Measurements from ENCODE around the gene APCDD1L.
"Not testable (repeated sequence)": the region's sequence is repeated elsewhere in the genome, so short reads cannot be mapped to it uniquely, and the experiment has no call there.

The APCDD1L gene

DNA sequence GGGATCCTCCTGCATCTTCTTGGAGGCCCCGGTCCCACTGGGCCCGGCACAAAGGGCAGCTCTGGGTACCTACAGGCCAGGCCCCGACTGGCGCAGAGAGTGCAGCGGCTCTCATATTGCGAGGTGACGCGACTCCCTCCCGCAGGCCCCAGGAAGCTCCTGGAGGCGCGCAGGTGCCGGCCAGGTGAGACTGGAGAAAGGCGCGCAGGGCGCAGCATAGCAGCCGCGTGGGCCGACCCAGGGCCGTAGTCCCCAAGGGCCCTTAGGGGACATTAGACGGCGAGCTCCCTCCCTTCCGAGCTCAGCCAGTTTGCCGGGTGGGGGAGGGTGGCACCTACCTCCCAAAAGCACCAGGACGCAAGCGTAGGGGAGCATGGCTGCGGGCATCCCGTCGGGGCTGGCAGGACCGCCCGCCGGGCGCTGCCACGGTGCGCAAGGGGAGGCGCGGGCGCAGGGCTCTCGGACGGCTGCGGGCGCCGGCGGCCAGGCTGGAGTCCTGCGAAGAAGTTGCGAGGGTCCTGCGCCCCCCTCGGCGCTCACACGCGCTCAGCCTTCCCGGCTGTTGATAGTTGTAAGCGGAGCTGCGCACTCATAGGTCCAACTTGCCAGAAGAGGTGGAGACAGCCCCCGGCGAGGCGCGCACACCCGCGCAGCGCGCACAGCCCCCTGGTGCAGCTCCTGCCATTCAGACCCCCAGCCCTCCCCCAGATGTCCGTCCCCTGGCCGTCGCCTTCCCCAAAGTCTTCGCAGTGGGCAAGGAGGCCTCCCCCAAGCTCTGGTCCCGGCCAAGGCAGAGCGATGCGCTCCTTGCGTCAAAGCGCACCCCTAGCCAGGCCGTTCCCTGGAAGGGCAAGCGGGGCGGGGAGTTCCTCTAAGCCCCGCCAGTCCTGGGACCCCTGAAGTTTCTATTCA is 622 bp downstream of the APCDD1L start:
- DNase-seq (no peak), ATAC-seq (no peak)

DNA sequence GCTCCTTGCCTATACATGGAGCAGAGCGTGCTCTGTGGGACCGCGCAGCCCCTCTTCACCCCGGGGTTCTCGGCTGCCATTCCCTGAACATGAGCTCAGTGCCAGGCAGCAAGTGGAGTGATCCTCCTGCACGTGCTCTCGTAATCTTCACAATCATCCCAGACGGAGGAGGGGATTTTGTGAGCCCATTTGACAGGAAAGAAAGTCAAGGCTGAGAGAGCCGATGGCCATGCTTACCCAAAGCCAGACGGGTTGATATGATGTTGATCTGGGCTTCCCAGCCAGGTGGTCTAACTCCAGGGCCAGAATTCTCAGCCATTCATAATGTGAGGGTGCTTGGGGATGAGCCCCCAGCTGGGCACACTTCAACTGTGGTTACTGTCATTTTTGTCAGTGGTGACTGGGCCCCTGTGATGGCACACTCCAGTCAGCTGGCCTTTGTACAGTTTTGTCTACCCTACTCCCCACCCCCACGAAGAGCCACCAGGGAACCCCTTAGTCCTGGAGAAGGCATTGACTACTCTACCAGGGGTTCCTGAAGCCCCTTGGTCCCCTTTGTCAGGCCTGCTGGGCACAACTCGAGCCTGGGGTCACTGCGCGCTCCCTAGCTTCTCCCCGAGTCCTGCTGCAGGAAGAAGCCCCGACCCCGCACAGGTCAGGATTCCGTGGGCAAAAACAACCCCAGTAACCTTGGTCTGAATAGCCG is 1.5 kb downstream of the APCDD1L start:
- no peak for ATAC-seq
- DNase-seq, result no peak

DNA sequence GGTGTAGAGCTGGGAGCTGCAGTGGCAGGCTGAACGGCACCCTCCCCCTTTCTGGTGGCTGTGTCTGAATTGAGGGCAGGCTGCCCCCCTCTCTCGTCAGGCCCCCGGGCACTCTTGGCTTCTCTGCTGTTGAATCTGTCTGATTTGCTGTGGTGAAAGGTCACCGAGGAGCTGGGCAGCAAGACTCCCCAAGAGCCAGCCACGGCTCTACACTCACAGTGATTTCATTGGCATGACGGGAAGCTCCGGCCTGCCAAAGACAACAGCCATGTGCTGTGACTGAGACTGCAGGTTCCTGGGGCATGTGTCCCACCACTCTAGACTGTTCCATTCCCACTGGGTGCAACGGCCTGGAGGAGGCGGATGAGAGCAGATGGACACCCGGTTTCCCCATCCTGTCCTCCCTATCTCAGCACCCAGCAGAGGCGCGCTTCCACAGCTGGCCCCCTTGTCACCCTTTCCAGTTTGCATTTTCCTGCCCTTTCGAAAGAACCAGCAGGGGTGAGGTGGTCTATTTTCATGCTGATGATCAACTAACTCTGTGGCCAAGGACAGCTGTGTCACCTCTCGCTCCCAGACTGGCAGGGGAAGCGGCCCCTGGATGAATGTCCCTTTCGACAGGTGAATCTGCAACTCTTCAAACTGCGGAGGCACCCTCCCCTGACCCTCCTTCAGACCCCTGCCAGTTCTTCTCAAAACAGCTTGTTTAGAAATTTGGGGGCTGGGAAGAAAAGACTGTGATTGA is 2.2 kb downstream of the APCDD1L start:
- DNase-seq (no peak), ATAC-seq (no peak)

DNA sequence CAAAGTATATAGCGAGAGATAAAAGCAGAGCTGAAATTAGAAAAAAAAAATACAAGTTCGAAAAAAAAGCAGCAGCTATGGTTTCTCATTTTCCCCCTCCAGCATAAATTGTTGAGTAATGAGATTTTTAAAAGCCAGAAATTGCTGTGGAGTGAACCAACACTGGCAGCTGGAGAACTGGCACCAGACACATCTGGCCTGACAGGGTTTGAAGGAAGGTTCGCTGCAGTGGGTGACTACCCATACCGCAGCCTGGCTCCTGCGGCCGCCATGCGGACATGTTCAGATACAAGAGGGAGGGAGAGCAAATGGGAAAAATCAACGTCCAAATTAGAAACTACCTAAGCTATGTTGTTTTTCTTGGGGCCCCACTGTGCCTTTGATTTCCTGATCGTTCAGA is 3.3 kb downstream of the APCDD1L start:
- DNase-seq (no peak), ATAC-seq (no peak)

DNA sequence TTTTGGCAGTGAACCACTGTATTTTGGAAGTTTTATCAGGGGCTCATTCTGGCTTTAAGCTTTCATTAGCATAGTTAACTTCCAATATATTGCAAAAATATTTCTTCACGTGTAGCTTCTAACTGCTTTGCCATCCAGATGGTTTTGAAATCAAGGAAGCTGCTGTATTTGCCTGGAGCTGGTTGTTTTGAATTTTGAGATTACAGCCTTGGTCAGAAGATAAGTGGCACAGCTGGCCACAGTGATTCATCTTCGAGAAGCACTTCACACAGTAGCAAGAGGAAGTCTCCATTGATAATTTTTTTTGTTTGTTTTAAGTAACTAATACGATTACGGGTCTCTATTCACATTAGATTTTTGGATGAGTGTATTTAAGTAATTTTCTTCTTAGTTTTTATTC is 3.8 kb downstream of the APCDD1L start:
- ATAC-seq, result no peak
- no peak for DNase-seq

DNA sequence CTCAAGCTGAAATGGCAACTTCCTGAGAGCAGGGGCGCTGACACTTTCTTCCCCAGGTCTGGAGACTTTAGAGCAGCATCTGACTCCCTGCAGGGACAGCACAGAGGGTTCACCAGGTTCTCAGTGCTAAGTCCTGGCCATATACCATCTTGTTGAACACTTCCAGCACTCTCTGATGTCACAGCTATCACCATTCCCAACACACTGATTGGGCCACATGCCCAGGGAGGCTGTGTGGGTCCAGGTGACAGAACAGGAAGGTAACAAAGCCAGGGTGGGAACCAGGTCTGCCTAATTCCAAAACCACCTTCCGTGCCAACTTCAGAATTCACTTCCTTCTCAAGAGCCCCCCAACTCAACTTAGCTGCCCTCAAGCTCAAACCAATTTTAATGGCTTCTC is 4.3 kb downstream of the APCDD1L start:
- DNase-seq (no peak), ATAC-seq (no peak)

DNA sequence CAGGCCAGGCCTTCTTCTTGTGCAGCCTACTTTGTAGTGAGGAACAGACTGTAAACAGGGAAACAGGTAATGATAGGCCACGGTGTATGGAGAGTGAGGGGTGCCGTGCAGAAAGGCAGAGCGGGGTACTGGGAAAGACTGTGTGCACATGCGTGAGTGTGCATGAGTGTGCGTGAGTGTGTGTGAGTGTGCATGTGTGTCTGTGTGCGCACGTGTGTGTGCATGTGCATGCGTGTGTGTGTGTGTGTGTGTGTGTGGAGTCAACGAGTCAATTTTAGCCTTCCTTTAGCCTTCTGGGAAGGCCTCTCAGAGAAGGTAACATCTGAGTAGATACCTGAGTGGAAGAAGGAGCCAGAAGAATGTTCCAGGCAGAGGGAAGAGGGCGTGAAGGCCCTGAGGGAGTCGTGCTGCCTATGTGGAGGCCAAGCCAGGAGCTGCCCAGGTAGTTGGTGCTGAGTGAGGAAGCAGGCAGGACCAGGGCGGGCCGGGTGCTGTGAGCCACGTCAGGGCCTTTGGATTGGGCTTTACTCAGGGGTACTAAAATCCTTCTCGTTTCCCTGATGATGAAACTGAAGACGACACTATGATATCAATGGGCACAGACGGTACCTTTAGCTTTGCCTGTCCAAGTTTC is 6.3 kb downstream of the APCDD1L start:
- no peak for DNase-seq
- no peak for ATAC-seq

DNA sequence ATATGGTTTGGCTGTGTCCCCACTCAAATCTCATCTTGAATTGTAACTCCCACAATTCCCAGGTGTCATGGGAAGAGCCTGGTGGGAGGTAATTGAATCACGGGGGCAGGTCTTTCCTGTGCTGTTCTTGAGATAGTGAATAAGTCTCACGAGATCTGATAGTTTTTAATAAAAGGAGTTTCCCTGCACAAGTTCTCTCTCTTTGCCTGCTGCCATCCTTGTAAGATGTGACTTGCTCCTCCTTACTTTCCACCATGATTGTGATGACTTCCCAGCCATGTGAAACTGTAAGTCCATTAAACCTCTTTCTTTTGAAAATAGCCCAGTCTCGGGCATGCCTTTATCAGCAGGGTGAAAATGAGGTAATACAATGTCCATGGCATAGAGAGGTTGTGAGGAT is 8.2 kb downstream of the APCDD1L start:
- not testable (repeated sequence) for DNase-seq, ATAC-seq

DNA sequence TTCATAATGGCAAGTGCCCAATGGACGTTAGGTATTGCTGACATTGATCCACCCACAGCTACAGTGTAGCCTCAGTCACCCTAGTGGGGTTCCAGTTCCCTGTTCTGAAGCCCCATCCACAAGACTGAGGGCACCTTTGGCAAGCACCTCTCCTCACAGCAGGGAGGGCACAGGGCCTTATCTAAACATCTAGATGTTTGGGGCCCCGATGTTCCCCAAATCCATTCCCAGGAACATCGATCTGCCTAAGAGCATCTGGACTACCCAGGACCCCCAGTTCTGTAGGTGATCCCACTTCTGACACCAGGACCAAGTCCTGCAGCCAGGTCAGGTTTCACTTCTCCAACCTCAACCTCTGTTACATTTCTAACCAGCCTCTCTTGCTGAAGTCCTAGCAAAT is 10.6 kb downstream of the APCDD1L start:
- DNase-seq (no peak), ATAC-seq (no peak)

DNA sequence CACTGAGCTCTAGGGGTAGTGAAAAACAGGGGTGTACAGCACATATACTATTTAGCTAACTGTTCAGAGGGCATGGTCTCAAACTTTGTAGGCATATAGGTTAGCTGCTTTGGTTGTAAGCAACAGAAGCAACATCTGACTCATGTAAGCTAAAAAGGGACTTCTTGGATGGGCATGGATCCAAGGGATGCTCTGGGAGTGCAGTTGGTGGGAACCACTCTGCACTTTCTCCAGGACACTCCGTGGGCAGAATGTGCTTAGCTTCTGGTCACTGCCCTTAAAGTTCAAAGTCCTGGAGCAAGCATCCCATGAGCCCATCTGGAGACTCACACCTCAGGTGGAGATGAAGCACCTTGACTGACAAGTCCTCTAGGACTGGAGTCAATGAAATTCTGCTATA is 11.5 kb downstream of the APCDD1L start:
- DNase-seq (no peak), ATAC-seq (no peak)

DNA sequence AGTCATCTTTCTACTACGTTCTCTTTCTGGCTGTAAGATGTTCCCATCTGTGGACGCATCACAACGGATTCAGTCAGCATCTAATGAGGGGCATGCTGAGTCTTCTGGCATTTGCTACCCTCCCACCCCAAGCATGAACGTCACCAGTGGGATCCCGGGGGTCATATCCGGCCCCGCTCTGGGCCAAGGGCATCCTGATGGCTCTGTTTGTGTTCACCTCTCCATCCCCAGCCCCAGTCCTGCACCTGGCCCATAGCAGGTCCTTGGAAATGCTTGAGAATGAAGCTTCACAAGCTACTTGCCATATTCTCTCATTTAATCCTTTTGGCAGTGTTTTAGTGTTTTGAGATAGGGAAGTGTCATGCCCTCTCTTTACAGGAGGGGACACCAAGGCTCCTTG is 14.9 kb downstream of the APCDD1L start:
- no peak for DNase-seq

DNA sequence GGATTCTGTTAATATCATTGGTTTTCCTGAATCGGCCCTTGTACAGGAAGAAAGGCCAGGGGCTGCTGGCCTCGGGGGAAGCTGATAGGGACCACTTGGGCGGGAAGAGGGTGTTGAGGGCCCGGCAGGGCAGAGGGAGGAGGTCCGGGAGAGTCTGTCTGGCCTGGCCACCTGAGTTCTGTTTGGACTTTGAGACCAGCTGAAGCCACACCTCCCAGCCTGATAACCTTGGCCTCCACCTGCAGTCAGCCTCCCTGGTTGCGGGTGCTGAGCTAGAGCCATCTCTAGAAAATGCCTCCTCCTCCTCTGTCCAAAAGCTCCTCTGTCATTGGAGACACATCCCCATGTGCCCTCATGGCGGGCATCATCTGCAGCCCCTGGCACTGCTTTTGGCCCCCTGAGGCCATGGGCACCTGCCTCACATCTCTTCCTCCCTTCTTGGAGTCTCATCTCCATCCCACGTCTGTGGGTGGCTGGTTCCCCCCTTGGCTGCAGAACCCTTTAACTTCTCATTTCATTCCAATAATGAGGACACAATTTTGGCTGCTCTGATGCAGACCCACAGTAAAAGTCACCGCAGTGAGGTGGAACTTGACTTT is 16.6 kb downstream of the APCDD1L start:
- DNase-seq (no peak), ATAC-seq (no peak)

More for the DNA sequence above, 14.9 kb downstream of the APCDD1L start:
- ATAC-seq, result no peak

DNA sequence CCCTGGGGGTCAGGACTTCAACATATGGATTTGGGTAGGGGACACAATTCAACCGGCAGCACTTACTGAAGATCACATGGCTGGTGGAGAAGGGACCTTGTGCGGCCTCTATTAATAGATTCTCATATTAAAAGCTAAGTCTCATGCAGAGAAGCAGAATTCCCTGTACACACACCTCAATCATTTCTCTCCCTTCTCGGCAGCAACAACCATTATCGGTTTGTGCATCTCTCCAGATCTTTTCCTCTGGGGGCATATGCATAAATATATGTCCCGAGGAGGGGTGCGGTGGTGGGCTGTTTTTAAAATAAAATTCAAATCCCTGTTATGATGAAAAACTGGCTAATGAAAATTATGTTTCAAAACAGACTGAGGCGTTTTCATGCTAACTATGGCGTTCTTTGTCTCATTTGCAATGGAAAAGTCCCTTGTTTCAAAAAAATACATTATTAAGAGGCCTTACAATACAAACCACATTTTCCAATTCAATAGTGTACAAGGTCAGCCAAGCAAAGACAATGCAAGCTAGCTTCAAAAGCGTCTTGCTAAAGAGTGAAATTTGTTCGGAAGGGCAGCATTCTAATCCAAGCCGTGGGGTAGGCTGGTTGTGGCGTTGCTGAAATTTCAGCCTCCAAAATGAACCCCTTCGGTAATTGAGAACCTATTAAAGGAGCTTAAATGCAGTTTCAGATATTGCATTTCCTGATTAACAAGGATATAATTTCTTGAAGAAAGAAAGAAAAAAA is 17.3 kb downstream of the APCDD1L start:
- ATAC-seq (no peak), DNase-seq (no peak)

DNA sequence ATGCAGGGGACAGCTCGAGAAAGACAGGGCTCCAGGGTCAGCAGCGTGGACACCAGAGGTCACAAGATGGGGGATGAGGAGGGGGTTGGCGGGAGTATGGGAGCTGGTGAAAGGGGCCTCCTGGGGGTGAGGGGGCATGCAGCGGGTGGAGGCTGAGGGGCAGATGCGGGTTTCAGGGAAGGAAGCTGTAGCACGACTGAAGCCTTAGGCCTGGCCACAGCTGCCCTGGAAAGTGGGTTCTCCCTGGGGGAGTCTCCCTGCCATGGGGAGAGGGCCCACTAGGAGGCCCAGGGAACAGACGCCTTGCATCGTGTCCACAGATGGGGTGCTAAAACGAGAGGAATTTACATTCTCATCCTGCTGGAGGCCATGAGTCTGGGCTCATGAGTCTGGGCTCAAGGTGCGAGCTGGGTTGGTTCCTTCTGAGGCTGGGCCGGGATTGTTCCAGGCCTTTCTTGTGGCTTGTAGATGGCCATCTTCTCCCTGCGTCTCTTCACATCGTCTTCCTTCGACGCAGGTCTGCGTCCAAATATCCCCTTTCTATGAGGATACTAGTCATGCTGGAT is 18.0 kb downstream of the APCDD1L start:
- DNase-seq, result no peak
- no peak for ATAC-seq

DNA sequence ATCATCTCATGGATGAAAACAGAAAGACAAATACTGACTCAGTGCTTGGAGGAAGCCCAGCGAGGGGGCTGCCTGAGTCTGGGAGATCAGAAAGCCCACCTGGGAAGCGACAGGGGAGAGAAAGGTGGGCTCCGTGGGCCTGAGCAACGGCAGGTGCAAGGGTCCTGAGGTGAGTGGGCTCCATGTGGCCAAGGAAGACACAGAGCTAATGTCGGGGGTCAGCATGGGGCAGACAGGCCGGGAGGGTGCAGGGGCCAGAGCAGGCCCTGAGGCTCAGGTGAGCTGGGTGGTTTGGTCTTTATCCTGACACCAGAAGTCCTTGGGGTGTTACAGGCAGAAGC is 18.8 kb downstream of the APCDD1L start:
- ATAC-seq, result no peak
- no peak for DNase-seq

DNA sequence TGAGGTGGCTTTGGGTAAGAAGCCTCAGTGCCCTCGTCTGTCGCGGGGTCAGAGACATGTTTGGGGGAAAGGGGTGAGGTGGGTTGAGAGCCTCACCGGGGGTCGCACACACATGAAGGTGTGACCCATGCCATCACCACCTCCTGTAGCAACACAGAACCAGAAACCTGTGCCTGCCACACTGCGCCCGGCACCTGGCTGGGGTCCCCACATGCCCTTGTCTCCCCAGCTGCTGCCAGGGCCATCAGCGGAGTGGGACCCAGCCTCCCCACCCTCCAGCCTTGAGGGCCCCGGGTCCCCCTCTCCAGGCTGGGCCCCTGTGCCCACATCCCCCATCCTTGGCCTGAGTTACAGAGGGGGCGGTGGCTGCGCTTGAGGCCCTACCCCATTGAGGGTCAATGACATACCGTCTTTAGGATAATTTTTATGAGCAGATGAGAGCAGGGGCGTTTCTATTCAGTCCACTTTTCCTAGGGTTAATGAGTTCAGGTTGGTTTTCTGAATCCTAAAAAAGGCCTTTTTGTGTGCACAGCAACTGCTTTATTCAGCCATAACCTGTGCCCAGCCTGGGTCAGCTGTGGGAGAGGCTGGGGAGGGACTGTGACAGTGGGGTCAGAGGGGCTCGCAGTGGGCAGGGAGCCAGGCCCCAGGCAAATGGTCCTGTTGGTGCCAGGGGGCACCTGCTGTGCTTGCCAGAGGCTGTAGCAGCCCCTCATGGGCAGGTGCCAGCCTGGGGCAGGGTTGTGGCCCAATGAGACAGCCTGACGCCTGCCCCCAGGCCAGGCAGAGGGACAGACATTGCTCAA is 19.4 kb downstream of the APCDD1L start:
- no peak for DNase-seq
- ATAC-seq, result no peak

DNA sequence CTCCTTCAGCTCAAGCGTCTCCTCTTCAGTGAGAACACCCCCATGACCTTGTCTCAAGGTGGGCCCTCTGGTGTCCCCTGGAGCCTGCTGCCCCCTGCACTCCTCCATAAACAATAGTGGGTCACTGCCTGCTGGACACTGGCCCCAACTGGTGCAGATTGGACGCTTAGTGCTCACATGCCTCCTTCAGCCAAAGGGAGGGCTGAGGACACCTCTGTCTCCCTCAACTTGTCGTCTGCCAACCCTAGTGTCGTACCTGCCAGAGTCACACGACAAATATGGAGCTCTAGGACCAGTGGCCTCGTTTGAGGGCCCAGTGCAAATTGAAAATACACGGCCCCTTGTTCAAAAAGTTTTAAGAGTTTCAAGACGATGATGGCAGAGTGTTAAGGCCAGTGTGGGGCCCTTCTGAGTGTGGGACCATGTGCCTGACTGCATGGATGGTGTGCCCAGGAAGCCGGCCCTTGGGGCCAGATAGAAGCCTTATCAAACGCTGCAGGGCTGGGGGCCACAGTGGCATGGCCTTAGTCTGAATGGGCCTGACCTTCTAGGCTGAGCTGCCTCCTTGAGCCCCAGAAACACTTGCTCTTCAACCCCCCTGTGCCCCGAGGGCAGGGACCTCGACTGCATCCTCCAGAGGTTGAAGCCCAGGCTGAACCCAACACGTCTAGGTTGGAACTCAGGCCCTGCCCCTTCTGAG is 20.1 kb downstream of the APCDD1L start:
- DNase-seq (no peak), ATAC-seq (no peak)

DNA sequence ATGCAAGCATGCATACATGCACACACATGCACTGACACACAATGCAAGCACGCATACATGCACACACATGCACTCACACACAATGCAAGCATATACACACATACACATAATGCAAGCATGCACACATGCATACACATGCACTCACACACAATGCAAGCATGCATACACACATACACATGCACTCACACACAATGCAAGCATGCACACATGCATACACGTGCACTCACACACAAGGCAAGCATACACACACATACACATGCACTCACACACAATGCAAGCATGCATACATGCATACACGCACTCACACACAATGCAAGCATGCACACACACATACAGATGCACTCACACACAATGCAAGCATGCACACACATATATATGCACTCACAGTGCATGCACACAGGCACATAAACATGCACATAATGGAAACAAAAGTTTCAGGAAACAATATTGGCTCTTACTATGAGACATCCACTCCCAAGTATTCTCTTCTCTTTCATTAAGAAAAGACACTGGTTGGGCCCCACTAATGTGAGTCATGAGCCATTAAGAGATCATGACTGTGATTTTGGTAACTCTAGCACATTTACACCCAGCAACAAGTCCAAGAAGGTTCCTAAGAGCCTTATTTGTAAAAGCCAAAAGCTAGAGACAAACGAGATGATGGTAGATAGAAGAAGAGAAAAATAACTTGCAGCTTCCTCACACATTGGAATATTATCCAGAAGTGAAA is 22.2 kb downstream of the APCDD1L start:
- no peak for DNase-seq

More for the DNA sequence above, 22.2 kb downstream of the APCDD1L start:
- ATAC-seq, result no peak
